HepG2 (cell line): ENCODE measurements around the gene CAPN9. TPM values are rescaled to one million over a fixed set of nuclear protein-coding genes. Genes with fewer than 3 reads are reported as not detected.

ENCODE experiments used
- AHR ChIP-seq: IDR thresholded peaks from 2 replicates; pipeline ENCODE4 v1.6.1; 2018; ENCODE audit warnings: missing genetic modification reagents, missing compliant biosample characterization
- FOXM1 ChIP-seq: sonication (generic); formaldehyde crosslinking; IDR thresholded peaks from 2 replicates; pipeline ENCODE4 v1.5.0; 2020; ENCODE audit warnings: missing genetic modification reagents
- MYC ChIP-seq: sonication (generic); formaldehyde crosslinking; IDR thresholded peaks from 2 replicates; pipeline ENCODE4 v1.9.0; 2021; ENCODE audit warnings: missing genetic modification reagents, borderline replicate concordance
- PRDM4 ChIP-seq: sonication (generic); formaldehyde crosslinking; IDR thresholded peaks from 2 replicates; pipeline ENCODE4 v1.9.0; 2021; ENCODE audit warnings: missing genetic modification reagents, borderline replicate concordance
- SP140L ChIP-seq: sonication (generic); formaldehyde crosslinking; IDR thresholded peaks from 2 replicates; pipeline ENCODE4 v1.4.0; 2020; ENCODE audit warnings: missing genetic modification reagents, borderline replicate concordance
- TBP ChIP-seq: sonication (generic); formaldehyde crosslinking; IDR thresholded peaks from 2 replicates; pipeline ENCODE4 v1.5.0; 2020; ENCODE audit warnings: missing genetic modification reagents
- YEATS4 ChIP-seq: sonication (generic); formaldehyde crosslinking; IDR thresholded peaks from 2 replicates; pipeline ENCODE4 v1.4.0; 2020; ENCODE audit warnings: missing genetic modification reagents, borderline replicate concordance
- ZBTB40 ChIP-seq, 2 experiments: fragments of 450-650 bp in 1 of 2; sonication (generic) in 1 of 2; formaldehyde crosslinking in 1 of 2; IDR thresholded peaks; 2 replicates each; pipeline versions ENCODE4 v1.6.1 to v1.8.0; 2016 to 2022; ENCODE audit warnings: antibody characterized with exemption in 1 of 2, mild to moderate bottlenecking in 1 of 2, missing genetic modification reagents in 1 of 2
- ZNF253 ChIP-seq: sonication (generic); formaldehyde crosslinking; IDR thresholded peaks from 2 replicates; pipeline ENCODE4 v1.8.0; 2022; ENCODE audit warnings: mild to moderate bottlenecking, missing genetic modification reagents, borderline replicate concordance
- ZNF570 ChIP-seq: sonication (generic); formaldehyde crosslinking; IDR thresholded peaks from 2 replicates; pipeline ENCODE4 v1.4.0; 2020; ENCODE audit warnings: mild to moderate bottlenecking, missing genetic modification reagents, borderline replicate concordance
- ZNF652 ChIP-seq: IDR thresholded peaks from 2 replicates; pipeline ENCODE4 v1.6.1; 2016; ENCODE audit warnings: low read depth, borderline replicate concordance
- ZNF687 ChIP-seq: sonication (generic); formaldehyde crosslinking; IDR thresholded peaks from 2 replicates; pipeline ENCODE4 v1.5.1; 2020; ENCODE audit warnings: mild to moderate bottlenecking, missing genetic modification reagents, moderate library complexity
- polyA plus RNA-seq, 8 experiments: library from polyadenylated mRNA; depleted of rRNA in 3 of 8; stranded (reverse) in 7 of 8; unstranded in 1 of 8; fragments of >200 nt; fragmentation: Illumina TruSeq in 4 of 8; extraction: Trizol in 4 of 8; gene quantifications; 2 replicates each; pipeline versions ENCODE4 v1.2.1 to v1.2.3, GENCODE V29; 2011 to 2016; ENCODE audit warnings: low read depth in 4 of 8, missing spikeins in 1 of 8, mixed read lengths in 1 of 8; ENCODE audit not compliant: insufficient read depth in 1 of 8
- total RNA-seq, 5 experiments: library from RNA; depleted of rRNA; stranded (reverse); fragments of >200 nt; fragmentation: Illumina TruSeq; extraction: Trizol; gene quantifications; 2 replicates each; pipeline ENCODE4 v1.2.3, GENCODE V29; 2016; ENCODE audit warnings: low read depth in 1 of 5

Gene CAPN9
- total and polyA plus RNA-seq, 2 of the 13 experiments (the other 11 are each of a cell fraction or from before 2014, with no cell fraction given) = 0.04 to 0.31 TPM

- TF ChIP-seq ZBTB40 (IDR thresholded peaks at IDR 0.05) (no peak), ZBTB40 (CRISPR knock-in tag; IDR thresholded peaks at IDR 0.05) (0 out of 2 replicates have a peak, but pooled peaks have one; percentile 32), PRDM4 (CRISPR knock-in tag) (no peak), MYC (peak; percentile 41; the same call in 1 of the 2 replicates), TBP (no peak), ZNF253 (CRISPR knock-in tag) (no peak), AHR (no peak), ZNF687 (CRISPR knock-in tag) (peak; percentile 77), ZNF652 (CRISPR knock-in tag) (no peak), SP140L (CRISPR knock-in tag) (no peak), FOXM1 (no peak), YEATS4 (CRISPR knock-in tag) (no peak), ZNF570 (CRISPR knock-in tag) (no peak)
Observed at GRCh38 chr1:230768903-230769570, 21.8 kb downstream of the CAPN9 start (continued).
